ENCODE data around the gene CAPZB.

DNA sequence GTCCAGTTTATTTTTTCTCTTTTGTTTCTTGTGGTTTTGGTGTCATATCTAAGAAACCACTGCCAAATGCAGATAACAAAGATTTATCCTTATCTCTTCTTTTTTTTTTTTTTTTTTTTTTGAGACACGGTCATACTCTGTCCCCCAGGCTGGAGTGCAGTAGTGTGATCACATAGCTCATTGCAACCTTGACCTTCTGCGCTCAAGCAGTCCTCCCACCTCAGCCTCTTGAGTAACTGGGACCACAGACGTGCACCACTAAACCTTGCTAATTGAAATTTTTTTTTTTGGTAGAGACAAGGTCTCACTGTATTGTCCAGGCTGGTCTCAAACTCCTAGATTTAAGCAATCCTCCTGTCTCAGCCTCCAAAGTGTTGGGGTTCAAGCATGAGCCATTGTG is 164.3 kb downstream of the CAPZB start:
- TF ChIP-seq, protein P1, sequence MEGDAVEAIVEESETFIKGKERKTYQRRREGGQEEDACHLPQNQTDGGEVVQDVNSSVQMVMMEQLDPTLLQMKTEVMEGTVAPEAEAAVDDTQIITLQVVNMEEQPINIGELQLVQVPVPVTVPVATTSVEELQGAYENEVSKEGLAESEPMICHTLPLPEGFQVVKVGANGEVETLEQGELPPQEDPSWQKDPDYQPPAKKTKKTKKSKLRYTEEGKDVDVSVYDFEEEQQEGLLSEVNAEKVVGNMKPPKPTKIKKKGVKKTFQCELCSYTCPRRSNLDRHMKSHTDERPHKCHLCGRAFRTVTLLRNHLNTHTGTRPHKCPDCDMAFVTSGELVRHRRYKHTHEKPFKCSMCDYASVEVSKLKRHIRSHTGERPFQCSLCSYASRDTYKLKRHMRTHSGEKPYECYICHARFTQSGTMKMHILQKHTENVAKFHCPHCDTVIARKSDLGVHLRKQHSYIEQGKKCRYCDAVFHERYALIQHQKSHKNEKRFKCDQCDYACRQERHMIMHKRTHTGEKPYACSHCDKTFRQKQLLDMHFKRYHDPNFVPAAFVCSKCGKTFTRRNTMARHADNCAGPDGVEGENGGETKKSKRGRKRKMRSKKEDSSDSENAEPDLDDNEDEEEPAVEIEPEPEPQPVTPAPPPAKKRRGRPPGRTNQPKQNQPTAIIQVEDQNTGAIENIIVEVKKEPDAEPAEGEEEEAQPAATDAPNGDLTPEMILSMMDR (IDR thresholded peaks at IDR 0.05), result no peak
- TF ChIP-seq EP300 (IDR thresholded peaks at IDR 0.05; ENCODE audit: low read depth), result no peak
- TF ChIP-seq POLR2AphosphoS5 (IDR thresholded peaks at IDR 0.05), result no peak

Measured in transverse colon (tissue), 4 donors.